ENCODE results near the gene DBNDD1. TPM values are rescaled to one million over a fixed set of nuclear protein-coding genes. Genes with fewer than 3 reads are reported as not detected.

DBNDD1 gene
- total and polyA plus RNA-seq, 9 donors, result 0.97 to 6.2 (median 2.1) TPM

DNA sequence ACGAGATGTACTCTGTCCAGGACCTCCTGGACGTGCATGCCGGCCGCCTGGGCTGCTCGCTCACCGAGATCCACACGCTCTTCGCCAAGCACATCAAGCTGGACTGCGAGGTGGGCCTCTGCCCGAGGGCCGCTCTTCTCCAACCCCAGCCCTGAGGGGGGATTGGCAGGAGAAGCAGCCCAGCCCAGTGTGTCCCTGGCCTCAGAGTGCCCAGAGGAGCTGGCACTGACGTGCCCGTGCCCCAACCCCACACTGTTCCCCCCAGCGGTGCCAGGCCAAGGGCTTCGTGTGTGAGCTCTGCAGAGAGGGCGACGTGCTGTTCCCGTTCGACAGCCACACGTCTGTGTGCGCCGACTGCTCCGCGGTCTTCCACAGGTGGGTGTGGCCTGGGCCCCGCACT is 55.1 kb downstream of the DBNDD1 start:
- no peaks in the 10 kb centered on the region for H3K27me3 ChIP-seq

DNA sequence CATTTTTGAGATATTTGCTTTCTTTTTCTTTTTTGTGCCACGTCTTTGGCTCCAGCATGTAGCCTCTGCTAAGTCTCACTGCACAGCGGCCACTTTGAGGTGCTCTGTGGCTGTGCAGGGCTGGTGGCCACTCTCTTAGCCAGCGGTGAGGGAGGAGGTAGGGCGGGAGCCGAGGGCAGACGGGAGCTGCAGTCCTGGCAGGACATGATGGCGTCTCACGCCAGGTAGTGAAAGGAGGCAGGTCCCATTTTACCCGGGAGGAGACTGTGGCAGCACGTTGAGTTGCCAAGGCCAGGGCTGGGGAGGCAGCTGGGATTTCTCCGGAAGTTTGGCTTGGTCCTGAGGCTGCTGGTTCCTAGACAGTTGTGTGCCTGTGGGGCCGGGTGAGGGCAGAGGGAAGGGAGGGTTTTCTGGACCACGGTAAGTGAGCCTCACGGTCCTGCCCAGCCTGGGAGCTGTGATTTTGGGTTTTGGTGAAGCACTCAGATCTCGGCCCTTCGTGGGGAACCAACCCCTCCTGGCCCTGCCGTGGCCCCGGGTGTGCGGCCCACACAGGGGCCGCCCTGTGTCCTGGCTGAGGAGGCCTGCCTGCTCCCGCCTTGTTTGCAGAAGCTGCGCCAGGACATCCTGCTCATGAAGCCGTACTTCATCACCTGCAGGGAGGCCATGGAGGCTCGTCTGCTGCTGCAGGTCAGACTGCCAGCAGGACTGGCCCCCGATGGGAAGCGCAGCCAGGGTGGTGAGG is 56.3 kb downstream of the DBNDD1 start:
- DNase-seq, result no peak
- Histone ChIP-seq H3K4me1 (ENCODE audit: insufficient read depth) (no peaks in the 10 kb centered on the region), H3K36me3 (no peaks in the 10 kb centered on the region), H3K9me3 (no peaks in the 10 kb centered on the region), H3K27me3 (no peaks in the 10 kb centered on the region), H3K27ac (no peak overlapping the region), H3K4me3 (no peak overlapping the region)
- 78 to 83% (median 80%) methylated on average over 25 to 26 of the region's 26 CpGs for WGBS, 3 donors
- no peak for TF ChIP-seq POLR2A (IDR thresholded peaks at IDR 0.05)
- no peak for TF ChIP-seq EP300 (IDR thresholded peaks at IDR 0.05)
- intact Hi-C loops (cut with DNase I), result no loop called here

More for the DNA sequence above, 55.1 kb downstream of the DBNDD1 start:
- WGBS, 3 donors, result 81 to 87% (median 85%) methylated on average over 25 of the region's 25 CpGs
- intact Hi-C loops (cut with DNase I), result no loop called here
- no peak overlapping the region for H3K27ac ChIP-seq
- H3K4me1 ChIP-seq (ENCODE audit: insufficient read depth), result no peaks in the 10 kb centered on the region
- DNase-seq, result no peak
- H3K36me3 ChIP-seq, result no peaks in the 10 kb centered on the region
- no peak overlapping the region for H3K4me3 ChIP-seq
- TF ChIP-seq POLR2A (IDR thresholded peaks at IDR 0.05), result no peak
- TF ChIP-seq EP300 (IDR thresholded peaks at IDR 0.05), result no peak
- TF ChIP-seq, protein P1, sequence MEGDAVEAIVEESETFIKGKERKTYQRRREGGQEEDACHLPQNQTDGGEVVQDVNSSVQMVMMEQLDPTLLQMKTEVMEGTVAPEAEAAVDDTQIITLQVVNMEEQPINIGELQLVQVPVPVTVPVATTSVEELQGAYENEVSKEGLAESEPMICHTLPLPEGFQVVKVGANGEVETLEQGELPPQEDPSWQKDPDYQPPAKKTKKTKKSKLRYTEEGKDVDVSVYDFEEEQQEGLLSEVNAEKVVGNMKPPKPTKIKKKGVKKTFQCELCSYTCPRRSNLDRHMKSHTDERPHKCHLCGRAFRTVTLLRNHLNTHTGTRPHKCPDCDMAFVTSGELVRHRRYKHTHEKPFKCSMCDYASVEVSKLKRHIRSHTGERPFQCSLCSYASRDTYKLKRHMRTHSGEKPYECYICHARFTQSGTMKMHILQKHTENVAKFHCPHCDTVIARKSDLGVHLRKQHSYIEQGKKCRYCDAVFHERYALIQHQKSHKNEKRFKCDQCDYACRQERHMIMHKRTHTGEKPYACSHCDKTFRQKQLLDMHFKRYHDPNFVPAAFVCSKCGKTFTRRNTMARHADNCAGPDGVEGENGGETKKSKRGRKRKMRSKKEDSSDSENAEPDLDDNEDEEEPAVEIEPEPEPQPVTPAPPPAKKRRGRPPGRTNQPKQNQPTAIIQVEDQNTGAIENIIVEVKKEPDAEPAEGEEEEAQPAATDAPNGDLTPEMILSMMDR (IDR thresholded peaks at IDR 0.05), result no peak
- H3K9me3 ChIP-seq, result no peaks in the 10 kb centered on the region

DNA sequence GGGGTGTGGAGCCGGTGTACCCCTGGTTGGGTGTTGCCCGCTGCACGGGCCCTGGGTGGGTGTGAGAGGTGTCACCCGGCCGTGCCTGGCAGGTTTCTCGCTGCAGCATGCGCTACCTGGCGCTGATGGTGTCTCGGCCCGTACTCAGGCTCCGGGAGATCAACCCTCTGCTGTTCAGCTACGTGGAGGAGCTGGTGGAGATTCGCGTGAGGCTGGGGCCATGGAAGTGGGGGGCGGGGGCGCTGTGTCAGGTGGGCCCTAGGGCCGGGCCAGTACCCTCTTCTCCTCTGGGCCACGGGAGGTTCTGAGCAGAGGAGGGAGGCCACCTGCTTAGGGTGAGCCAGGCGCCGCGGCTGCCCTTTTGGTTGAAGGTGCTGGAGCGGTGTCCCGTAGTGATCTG is 57.3 kb downstream of the DBNDD1 start:
- H3K4me1 ChIP-seq (ENCODE audit: insufficient read depth), result no peaks in the 10 kb centered on the region
- H3K9me3 ChIP-seq, result no peaks in the 10 kb centered on the region
- intact Hi-C loops (cut with DNase I), result no loop called here
- WGBS, 3 donors, result 92 to 94% (median 93%) methylated on average over 23 of the region's 23 CpGs
- DNase-seq, result no peak
- TF ChIP-seq, protein P1 (IDR thresholded peaks at IDR 0.05), result no peak
- TF ChIP-seq POLR2A (IDR thresholded peaks at IDR 0.05) (no peak), EP300 (IDR thresholded peaks at IDR 0.05) (no peak)
- H3K36me3 ChIP-seq, result no peaks in the 10 kb centered on the region
- H3K27me3 ChIP-seq, result no peaks in the 10 kb centered on the region
- H3K4me3 ChIP-seq, result no peak overlapping the region
- H3K27ac ChIP-seq, result no peak overlapping the region

DNA sequence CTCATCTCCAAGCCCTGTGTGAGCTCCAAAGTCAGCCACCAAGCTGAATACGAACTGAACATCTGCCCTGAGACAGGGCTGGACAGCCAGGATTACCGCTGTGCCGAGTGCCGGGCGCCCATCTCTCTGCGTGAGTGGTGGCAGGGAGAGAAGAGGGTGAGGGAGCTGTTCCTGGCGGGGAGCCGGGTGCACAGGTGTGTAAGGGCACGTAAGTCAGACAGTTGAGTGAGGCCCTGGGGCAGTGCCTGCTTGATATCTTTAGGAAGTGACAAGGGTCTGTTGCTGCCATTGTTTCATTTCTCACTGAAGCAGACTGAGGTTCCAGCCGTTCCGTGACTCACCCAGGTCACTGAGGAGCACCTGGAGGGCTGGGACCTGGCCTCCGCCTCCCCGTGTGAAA is 58.3 kb downstream of the DBNDD1 start:
- Histone ChIP-seq H3K4me1 (ENCODE audit: insufficient read depth) (no peaks in the 10 kb centered on the region), H3K4me3 (no peak overlapping the region), H3K36me3 (no peaks in the 10 kb centered on the region), H3K27me3 (no peaks in the 10 kb centered on the region), H3K27ac (no peak overlapping the region), H3K9me3 (no peaks in the 10 kb centered on the region)
- intact Hi-C loops (cut with DNase I), result no loop called here
- no peak for DNase-seq
- WGBS, 3 donors, result 91 to 96% (median 92%) methylated on average over 11 to 13 of the region's 13 CpGs
- no peak for TF ChIP-seq EP300 (IDR thresholded peaks at IDR 0.05)
- no peak for TF ChIP-seq POLR2A (IDR thresholded peaks at IDR 0.05)
- TF ChIP-seq, protein P1 (IDR thresholded peaks at IDR 0.05), result no peak

DNA sequence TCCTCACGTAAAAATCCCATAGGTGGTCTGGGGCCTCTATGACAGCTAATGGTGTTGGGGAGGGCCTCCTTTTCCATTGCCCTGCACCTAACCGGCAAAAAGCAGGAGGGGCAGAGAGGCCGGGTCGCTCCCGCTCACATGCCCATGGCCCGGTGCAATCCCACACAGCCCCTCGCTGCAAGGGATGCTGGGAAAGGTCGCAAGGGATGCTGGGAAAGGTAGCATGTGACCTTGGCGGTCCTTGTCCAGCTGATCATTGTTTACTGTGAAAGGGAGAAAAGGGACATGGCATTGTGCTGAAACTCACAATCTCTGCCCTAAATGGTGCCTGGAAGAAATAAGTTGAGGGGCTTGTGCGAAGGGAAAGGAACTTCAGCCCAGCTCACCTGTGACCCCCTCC is 60.7 kb downstream of the DBNDD1 start:
- WGBS, 3 donors, result 91 to 97% (median 95%) methylated on average over 10 of the region's 10 CpGs
- no peak for DNase-seq
- no peak for TF ChIP-seq EP300 (IDR thresholded peaks at IDR 0.05)
- TF ChIP-seq, protein P1 (IDR thresholded peaks at IDR 0.05), result no peak
- no peak for TF ChIP-seq POLR2A (IDR thresholded peaks at IDR 0.05)
- no peaks in the 10 kb centered on the region for H3K27me3 ChIP-seq
- no peak overlapping the region for H3K27ac ChIP-seq
- H3K4me3 ChIP-seq, result no peak overlapping the region
- H3K9me3 ChIP-seq, result no peaks in the 10 kb centered on the region
- no peaks in the 10 kb centered on the region for H3K36me3 ChIP-seq
- H3K4me1 ChIP-seq (ENCODE audit: insufficient read depth), result no peaks in the 10 kb centered on the region
- intact Hi-C loops (cut with DNase I), result no loop called here

Data from ovary (tissue), 9 donors.